ENCODE results near the gene SPDYA. TPM values are rescaled to one million over a fixed set of nuclear protein-coding genes. Genes with fewer than 3 reads are reported as not detected.
"Not testable (repeated sequence)": the region's sequence is repeated elsewhere in the genome, so short reads cannot be mapped to it uniquely, and the experiment has no call there.

Gene SPDYA
- total and polyA plus RNA-seq, 2 experiments from 2014 or later, result 1.4 to 2.1 TPM

DNA sequence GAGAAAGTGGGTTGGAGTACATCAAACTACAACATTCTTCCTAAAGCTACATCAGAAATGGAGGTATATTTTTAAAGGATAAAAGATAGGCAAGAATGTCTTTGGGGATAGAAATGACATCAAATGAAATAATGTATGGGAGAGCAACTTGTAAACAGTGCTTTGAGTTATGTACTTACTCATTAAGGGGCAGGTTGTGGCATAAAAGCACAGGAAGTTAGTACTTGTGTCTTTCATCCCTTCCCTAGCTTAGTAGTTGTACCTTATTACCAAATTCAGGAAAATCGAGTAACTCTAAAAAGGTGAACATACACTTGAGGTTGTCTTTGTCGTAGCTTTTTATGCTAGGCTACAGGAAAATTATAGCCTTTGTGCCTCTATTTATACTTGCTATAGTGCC, 30.1 kb upstream of the SPDYA start:
- Histone ChIP-seq H3K36me3 (peaks cover 73% of the 10 kb centered on the region), H3K4me1 (ENCODE audit: low read depth) (peaks cover 10% of the 10 kb centered on the region), H3K9me3 (ENCODE audit: low read depth) (no peaks in the 10 kb centered on the region), H3K27ac (peak overlapping the region; percentile 41), H3K4me3 (no peak overlapping the region), H3K27me3 (no peaks in the 10 kb centered on the region)
- DNase-seq (ENCODE audit: low read depth in 1 of 2, low spot score in 1 of 2), result no peak
- TF ChIP-seq, protein P1, sequence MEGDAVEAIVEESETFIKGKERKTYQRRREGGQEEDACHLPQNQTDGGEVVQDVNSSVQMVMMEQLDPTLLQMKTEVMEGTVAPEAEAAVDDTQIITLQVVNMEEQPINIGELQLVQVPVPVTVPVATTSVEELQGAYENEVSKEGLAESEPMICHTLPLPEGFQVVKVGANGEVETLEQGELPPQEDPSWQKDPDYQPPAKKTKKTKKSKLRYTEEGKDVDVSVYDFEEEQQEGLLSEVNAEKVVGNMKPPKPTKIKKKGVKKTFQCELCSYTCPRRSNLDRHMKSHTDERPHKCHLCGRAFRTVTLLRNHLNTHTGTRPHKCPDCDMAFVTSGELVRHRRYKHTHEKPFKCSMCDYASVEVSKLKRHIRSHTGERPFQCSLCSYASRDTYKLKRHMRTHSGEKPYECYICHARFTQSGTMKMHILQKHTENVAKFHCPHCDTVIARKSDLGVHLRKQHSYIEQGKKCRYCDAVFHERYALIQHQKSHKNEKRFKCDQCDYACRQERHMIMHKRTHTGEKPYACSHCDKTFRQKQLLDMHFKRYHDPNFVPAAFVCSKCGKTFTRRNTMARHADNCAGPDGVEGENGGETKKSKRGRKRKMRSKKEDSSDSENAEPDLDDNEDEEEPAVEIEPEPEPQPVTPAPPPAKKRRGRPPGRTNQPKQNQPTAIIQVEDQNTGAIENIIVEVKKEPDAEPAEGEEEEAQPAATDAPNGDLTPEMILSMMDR (IDR thresholded peaks at IDR 0.05; ENCODE audit: low read depth, low read length), result no peak

DNA sequence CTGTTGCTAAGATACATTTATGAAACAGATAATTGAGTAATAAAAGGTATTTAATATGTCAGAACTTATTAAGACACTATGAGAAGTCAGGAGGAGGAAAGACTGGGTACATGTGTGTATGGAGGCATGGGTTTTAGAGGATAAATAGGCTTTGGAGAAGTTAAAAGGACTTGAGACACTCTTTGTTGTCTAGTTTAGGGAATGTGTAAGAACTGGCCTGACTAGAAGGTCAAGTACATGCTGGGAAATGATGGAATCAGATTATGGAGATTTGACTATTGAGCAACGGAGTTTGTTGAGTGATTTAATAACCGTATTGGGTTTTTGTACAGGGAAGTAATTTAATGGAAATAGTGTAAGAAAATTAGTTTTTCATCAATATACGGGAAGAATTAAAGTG, 28.2 kb upstream of the SPDYA start:
- Histone ChIP-seq H3K36me3 (peaks cover 81% of the 10 kb centered on the region), H3K4me1 (ENCODE audit: low read depth) (peaks cover 10% of the 10 kb centered on the region), H3K27me3 (no peaks in the 10 kb centered on the region), H3K4me3 (no peak overlapping the region), H3K27ac (peak overlapping the region; percentile 40), H3K9me3 (ENCODE audit: low read depth) (no peaks in the 10 kb centered on the region)
- DNase-seq (ENCODE audit: low read depth in 1 of 2, low spot score in 1 of 2), result no peak
- TF ChIP-seq, protein P1 (IDR thresholded peaks at IDR 0.05; ENCODE audit: low read depth, low read length), result no peak

DNA sequence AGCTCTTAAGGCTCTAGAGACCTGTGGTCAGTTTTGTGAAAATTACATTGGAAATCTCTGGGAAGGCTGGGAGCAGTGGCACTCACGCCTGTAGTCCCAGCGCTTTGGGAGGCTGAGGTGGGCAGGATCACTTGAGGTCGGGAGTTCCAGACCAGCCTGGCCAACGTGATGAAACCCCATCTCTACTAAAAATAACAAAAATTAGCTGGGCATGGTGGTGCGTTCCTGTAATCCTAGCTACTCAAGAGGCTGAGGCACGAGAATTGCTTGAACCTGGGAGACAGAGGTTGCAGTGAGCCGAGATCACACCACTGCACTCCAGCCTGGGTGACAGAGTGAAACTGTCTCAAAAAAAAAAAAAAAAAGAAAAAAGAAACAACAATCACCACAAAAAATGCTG, 26.1 kb upstream of the SPDYA start:
- not testable (repeated sequence) for H3K4me3 ChIP-seq; H3K27me3 ChIP-seq; H3K9me3 ChIP-seq (ENCODE audit: low read depth); H3K4me1 ChIP-seq (ENCODE audit: low read depth); DNase-seq (ENCODE audit: low read depth in 1 of 2, low spot score in 1 of 2)
- Histone ChIP-seq H3K27ac (peak overlapping the region; percentile 75), H3K36me3 (peaks cover 79% of the 10 kb centered on the region)

DNA sequence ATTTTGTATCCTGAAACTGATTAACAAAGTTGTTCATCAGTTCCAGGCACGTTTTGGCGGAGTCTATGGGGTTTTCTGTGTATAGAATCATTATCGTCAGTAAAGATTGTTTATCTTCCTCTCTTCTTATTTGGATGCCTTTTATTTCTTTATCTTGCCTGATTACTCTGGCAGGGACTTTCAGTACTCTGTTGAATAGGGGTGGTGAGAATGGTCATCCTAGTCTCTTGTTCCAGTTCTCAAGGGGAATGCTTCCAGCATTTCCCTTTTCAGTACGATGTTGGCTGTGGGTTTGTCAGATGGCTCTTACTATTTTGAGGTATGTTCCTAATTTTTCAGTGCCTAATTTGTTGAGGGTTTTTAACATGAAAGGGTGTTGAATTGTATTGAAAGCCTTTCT, 14.0 kb upstream of the SPDYA start:
- peaks cover 2% of the 10 kb centered on the region for H3K9me3 ChIP-seq (ENCODE audit: low read depth)
- H3K36me3 ChIP-seq, result peaks cover 60% of the 10 kb centered on the region

DNA sequence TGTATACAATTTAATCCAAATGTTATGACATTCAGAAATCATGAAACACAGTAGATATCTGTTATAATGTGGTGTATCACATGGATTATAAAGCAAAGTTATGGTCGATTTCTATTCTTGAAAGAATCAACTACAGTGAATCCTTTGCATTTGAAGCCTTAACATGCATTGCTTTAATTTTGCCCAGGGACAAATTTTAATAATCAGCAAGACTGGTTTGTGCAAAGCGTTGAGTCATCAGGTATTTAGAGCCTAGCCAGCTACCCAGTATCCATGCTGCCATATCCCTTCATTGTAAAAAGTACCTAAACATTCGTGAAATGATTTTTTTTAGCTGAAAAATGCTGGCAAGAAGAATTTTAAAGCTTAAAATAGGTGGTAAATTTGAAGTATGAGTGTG, 8.9 kb upstream of the SPDYA start:
- no peaks in the 10 kb centered on the region for H3K9me3 ChIP-seq (ENCODE audit: low read depth)
- no peaks in the 10 kb centered on the region for H3K27me3 ChIP-seq
- H3K4me3 ChIP-seq, result no peak overlapping the region
- no peaks in the 10 kb centered on the region for H3K4me1 ChIP-seq (ENCODE audit: low read depth)
- H3K27ac ChIP-seq, result no peak overlapping the region
- H3K36me3 ChIP-seq, result peaks cover 51% of the 10 kb centered on the region
- TF ChIP-seq, protein P1 (IDR thresholded peaks at IDR 0.05; ENCODE audit: low read depth, low read length), result no peak
- peak in 1 of 2 donors; percentile 23 for DNase-seq (ENCODE audit: low read depth in 1 of 2, low spot score in 1 of 2)

More for the DNA sequence above, 14.0 kb upstream of the SPDYA start:
- DNase-seq (ENCODE audit: low read depth in 1 of 2, low spot score in 1 of 2), result no peak
- TF ChIP-seq, protein P1 (IDR thresholded peaks at IDR 0.05; ENCODE audit: low read depth, low read length), result no peak
- Histone ChIP-seq H3K4me1 (ENCODE audit: low read depth) (no peaks in the 10 kb centered on the region), H3K27me3 (no peaks in the 10 kb centered on the region), H3K27ac (no peak overlapping the region), H3K4me3 (no peak overlapping the region)

DNA sequence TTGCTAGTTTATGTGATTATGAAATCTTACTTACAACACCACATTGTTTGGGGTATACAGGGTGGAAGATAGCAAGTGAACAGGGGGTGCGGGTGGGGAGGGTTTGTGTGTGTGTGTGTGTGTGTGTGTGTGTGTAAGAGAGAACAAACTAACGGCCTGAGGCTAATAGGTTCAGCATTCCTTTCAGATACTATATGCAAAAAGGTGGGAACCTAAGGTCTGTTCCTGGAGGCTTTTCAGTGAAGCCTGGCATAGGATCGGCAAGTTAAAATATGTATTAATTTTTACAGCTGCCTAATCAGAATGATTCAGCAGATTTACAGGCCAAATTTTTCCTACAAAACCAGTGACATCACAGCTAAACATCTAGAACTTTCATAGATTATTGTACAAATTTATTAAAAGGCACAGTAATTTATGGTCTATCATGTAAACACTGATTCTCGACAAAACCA, 7.6 kb upstream of the SPDYA start:
- TF ChIP-seq, protein P1 (IDR thresholded peaks at IDR 0.05; ENCODE audit: low read depth, low read length), result no peak
- DNase-seq (ENCODE audit: low read depth in 1 of 2, low spot score in 1 of 2), result peak in 1 of 2 donors; percentile 42
- H3K36me3 ChIP-seq, result peaks cover 46% of the 10 kb centered on the region
- no peak overlapping the region for H3K4me3 ChIP-seq
- H3K27ac ChIP-seq, result no peak overlapping the region
- no peaks in the 10 kb centered on the region for H3K4me1 ChIP-seq (ENCODE audit: low read depth)
- H3K9me3 ChIP-seq (ENCODE audit: low read depth), result no peaks in the 10 kb centered on the region
- H3K27me3 ChIP-seq, result no peaks in the 10 kb centered on the region

Data from cardiac muscle cell (in vitro differentiated cells and primary cell).